IPS-18c (cell line): Measurements from ENCODE around the gene IL13.

Experiments
- H3K4me3 ChIP-seq: 2 replicates; pipeline ENCODE4 v1.7.0; 2013; ENCODE audit warnings: low read depth, mild to moderate bottlenecking, low read length, moderate library complexity; ENCODE audit not compliant: insufficient read depth
- H3K9me3 ChIP-seq: one replicate; pipeline ENCODE4 v1.6.1; 2013; ENCODE audit warnings: mild to moderate bottlenecking, low read length, moderate library complexity; ENCODE audit not compliant: control insufficient read depth, insufficient read depth

Gene IL13

DNA sequence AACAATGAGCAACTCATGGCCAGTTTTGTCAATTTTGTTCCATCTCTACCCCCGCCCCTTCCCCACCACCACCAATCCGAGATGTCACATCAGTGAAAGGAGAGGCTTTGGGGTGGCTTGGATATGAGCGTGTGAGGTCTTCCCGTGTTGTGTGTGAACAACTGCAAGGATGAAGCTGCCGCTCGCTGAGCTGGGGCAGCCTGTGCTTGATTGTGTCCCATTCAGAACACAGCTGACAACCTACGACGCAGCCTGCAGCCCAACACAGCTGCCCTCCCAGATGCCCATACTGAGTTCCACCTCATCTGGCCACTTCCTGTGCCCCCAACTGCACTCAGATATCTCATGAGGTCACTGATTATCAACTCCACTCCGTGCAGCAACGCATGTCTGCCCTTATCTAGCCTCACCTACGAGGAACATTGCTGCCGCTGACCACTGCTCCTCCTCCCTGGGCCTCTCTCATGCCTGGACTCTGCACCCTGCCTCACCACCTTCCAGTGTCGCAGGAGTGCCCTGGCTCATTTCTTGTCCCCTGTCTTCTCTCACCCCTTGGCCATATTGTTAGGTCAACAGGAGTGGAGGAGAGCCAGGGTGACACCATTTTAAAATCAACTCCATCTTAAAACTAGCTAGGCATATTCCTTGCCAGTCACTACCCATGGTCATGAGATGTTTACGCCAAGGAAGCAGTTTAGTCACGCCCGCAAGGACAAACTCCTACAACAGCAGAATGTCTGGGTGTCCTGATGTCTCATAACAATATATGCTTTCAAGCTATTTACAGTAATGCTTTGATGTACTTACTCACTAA is 8.5 kb downstream of the IL13 start:
- Histone ChIP-seq H3K4me3 (no peak overlapping the region), H3K9me3 (peaks cover 4% of the 10 kb centered on the region)

- Histone ChIP-seq H3K9me3 (peaks cover 4% of the 10 kb centered on the region), H3K4me3 (no peak overlapping the region)
These were observed 9.3 kb downstream of the IL13 start for GRCh38 chr5:132667309-132667708.

DNA sequence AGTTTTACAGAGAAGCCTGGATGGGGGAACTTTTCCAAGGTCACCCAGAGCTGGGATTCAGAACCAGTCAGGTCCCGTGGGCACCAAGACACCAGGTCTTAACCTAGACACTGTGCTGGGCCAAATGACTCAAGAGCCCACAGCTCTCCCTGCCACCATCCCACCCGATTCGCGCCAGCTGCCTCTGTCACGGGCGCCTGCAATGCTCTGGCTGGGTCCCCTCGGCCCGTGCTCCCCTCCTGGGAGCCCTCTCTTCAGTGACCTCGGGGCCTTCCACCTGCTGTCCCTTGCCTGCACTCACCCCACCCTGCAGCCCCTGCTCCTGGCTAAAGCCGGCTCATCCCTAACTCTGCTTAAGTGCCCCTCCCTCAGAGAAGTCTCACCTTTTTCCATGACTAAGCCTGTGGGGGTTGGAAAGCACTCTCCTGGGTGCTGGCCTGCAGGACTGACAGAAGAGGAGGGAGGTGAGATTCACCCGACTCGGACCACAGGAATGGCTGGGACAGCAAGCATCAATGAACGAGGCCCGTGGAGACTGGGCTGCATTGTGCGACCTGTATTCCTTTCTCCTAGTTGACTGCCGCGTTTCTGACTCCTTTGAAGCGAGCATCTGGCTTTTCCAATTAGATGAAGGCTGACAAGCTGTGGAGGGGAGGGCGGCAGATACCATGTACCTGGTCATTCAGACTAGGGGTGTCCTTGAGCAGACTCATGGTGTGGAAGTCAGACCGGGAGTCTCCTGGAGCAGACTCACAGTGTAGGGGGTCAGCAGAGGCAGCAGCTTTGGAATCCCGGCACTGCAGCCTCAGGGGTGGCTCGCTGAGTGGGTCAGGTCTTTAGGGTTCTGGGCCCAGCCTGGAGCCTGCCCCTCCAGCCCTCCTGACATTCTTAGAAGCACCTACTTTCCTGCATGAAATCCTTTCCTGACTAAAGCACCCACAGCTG is 10.1 kb downstream of the IL13 start:
- H3K9me3 ChIP-seq, result peaks cover 4% of the 10 kb centered on the region
- no peak overlapping the region for H3K4me3 ChIP-seq

DNA sequence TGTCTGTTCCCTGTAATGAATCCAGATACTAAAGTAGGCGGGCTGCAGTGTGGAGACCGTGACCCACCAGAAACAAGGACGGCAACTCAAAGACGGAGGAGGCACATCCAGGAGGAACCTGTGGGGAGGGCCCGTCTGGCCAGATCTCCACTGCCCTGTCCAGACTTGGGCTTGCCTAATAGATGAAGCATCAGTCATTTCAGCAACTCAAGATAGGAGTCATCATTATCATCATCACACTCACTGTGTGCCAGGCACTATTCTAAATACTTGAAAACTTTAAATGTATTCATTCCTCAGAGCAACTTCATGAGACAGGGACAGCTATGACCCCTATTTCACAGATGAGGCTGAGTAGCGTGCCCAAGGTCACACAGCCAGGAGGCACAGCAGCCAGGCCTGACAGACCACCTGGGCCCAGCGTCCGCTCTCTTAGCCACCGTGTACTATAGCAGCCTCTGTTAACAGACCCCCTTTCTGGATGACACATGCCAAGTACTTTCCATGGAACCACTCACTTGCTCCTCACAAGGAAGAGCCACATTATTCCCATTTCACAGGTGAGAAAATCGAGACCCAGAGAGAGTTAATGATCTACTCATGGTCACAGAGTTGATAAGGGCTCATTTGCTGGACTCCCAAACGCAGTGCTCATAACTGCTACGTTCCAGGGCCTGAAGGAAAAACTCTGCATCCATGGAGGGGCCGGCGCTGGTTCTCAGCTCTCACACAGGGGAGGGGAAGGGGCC is 10.9 kb downstream of the IL13 start:
- no peak overlapping the region for H3K4me3 ChIP-seq
- H3K9me3 ChIP-seq, result peaks cover 2% of the 10 kb centered on the region

- H3K4me3 ChIP-seq, result no peak overlapping the region
- peaks cover 2% of the 10 kb centered on the region for H3K9me3 ChIP-seq
These were observed 11.5 kb downstream of the IL13 start for GRCh38 chr5:132669455-132669820.

DNA sequence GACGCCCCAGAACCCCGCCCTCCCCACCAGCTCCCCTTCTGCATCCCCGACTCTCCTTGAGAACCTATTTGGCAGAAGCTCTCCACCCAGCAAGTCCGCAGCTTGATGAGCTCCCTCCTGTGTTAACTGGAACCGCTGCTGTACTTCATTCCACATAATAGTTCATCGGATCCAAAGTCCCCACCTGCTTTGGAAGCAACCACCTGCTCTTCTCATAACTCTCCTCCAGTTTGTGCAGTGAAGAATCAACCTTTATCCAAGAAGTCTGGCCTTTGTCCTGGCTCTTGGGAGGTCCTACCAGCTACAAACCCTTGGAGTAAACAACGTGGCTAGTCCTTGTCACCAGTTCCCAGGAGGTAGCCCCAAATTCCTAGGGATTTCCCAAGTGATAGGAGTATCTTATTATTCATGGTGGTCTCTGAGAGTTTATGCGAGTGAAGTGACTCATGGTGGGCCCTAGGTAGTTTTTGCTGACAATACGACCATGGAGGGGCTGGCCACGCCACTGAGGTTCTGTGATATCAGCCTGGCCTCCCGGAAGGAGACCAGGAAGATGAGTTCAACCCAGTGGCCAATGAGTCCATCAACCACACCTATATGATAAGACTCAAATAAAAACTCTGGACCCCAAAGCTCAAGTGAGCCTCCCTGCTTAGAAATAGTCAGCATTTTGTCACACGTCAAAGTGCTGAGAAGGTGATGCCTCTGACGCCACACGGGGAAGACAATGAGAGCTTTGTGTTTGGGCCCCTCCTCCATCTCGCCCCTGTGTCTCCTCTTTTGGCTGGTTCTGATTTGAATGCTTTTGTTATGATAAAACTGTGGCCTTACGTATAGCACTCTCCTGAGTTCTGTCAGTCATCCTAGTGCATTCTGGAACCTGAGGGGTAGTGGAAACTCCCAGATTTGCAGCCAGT is 12.3 kb downstream of the IL13 start:
- Histone ChIP-seq H3K4me3 (no peak overlapping the region), H3K9me3 (peaks cover 2% of the 10 kb centered on the region)

GRCh38 chr5:132671000-132671399 is 13.0 kb downstream of the IL13 start:
- peaks cover 2% of the 10 kb centered on the region for H3K9me3 ChIP-seq
- H3K4me3 ChIP-seq, result no peak overlapping the region

DNA sequence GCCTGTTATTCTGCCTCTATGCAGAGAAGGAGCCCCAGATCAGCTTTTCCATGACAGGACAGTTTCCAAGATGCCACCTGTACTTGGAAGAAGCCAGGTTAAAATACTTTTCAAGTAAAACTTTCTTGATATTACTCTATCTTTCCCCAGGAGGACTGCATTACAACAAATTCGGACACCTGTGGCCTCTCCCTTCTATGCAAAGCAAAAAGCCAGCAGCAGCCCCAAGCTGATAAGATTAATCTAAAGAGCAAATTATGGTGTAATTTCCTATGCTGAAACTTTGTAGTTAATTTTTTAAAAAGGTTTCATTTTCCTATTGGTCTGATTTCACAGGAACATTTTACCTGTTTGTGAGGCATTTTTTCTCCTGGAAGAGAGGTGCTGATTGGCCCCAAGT is 15.5 kb downstream of the IL13 start:
- no peaks in the 10 kb centered on the region for H3K9me3 ChIP-seq
- no peak overlapping the region for H3K4me3 ChIP-seq

DNA sequence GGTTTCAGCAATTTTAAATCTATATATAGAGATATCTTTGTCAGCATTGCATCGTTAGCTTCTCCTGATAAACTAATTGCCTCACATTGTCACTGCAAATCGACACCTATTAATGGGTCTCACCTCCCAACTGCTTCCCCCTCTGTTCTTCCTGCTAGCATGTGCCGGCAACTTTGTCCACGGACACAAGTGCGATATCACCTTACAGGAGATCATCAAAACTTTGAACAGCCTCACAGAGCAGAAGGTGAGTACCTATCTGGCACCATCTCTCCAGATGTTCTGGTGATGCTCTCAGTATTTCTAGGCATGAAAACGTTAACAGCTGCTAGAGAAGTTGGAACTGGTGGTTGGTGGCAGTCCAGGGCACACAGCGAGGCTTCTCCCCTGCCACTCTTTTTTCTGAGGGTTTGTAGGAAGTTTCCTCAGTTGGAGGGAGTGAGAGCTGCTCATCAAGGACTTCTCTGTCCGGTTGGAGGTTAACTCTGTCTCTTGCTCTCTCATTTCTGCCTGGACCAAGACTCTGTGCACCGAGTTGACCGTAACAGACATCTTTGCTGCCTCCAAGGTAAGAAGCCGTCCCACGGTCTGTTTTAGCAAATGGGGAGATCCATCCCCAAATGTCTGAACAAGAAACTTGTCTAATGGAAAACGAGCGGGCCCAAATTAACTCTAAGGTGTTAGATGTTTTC is 16.1 kb downstream of the IL13 start, which contains the start of gene IL4:
Gene IL4, plus strand, starts transcription at position 51 of the 692 bp plus-strand sequence. Its CDS starts 62 bp downstream, at position 113.
- Histone ChIP-seq H3K9me3 (no peaks in the 10 kb centered on the region), H3K4me3 (no peak within 1 kb of the TSS; the same call in 1 of the 2 replicates)

DNA sequence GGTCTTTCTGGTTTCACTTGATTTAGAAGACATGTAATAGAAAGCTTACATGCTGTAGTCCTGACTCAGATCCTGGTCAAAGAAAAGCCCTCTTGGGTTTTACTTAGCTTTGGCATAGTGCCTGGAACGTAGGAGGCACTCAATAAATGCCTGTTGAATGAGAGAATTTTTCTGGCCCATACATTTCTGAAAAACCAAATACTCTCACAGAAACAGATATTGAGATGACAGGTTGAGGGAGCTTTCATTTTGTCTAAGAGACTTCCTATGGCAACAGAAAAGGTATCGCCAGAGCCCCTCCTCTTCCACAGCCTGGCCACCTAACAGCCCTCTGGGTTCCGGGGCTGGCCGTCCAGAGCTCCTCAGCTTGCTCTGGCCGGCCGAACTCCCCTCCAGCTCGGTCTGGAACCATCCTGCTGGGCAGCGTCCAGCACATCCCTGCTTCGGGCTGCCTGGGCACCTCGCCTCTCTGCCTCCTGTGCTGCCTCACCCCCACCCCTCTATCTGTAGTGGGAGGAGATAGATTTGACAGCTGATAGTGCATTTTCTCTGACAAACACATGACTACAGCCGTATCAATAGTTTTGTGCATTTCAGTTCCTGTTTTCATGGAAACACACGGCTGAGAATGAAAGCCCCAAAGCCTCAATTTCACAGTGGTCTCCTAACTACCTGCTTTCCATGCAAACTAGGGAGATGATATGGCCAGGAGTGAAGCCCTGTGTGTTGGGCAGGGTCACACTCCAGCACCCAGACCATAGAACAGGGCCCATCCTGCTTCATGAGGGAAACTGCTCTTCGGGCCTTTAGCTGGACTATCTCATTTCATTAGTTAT is 16.9 kb downstream of the IL13 start:
- no peak overlapping the region for H3K4me3 ChIP-seq
- H3K9me3 ChIP-seq, result no peaks in the 10 kb centered on the region

DNA sequence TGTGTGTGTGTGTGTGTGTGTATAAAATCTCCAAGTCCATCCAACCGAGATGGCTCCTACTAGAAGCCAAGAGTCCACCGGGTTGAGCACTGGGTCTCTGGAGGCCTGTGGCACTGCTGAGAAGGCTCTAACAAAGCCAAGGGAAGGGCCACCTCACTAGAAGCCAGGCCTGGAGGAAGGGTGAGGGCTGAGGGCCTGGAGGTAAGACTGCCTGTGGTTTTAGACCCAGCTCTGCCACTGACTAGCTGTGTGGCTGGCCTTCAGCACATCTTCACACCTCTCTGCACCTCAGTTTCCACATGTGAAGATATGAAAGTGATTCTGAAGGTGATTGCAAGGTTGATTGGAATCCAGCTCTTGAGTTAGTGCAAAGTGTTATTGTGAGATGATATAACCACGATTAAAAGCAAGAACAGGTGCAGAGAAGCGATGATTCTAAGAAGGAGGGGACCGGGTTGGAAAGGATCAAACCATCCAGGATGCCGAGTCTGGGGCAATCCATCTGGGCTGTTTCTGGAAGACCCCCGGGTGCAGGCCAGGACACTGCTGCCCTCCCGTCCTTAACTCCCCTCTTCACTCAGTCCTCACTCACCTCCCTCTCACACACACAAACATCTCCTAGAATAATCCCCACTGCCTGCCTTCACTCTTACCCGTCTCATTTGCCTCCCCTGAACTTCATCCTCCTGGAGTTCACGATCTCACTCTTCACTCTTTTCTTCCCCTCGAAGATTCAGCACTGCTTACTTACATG is 18.1 kb downstream of the IL13 start:
- no peaks in the 10 kb centered on the region for H3K9me3 ChIP-seq
- no peak overlapping the region for H3K4me3 ChIP-seq

- H3K9me3 ChIP-seq, result no peaks in the 10 kb centered on the region
- no peak overlapping the region for H3K4me3 ChIP-seq
These were observed 19.2 kb downstream of the IL13 start for GRCh38 chr5:132677191-132677590.

GRCh38 chr5:132677682-132678400 is 19.9 kb downstream of the IL13 start:
- Histone ChIP-seq H3K4me3 (no peak overlapping the region), H3K9me3 (no peaks in the 10 kb centered on the region)

- no peak overlapping the region for H3K4me3 ChIP-seq
- no peaks in the 10 kb centered on the region for H3K9me3 ChIP-seq
These were observed 20.8 kb downstream of the IL13 start for GRCh38 chr5:132678735-132679134.
